ENCODE results near the gene NBAS.

DNA sequence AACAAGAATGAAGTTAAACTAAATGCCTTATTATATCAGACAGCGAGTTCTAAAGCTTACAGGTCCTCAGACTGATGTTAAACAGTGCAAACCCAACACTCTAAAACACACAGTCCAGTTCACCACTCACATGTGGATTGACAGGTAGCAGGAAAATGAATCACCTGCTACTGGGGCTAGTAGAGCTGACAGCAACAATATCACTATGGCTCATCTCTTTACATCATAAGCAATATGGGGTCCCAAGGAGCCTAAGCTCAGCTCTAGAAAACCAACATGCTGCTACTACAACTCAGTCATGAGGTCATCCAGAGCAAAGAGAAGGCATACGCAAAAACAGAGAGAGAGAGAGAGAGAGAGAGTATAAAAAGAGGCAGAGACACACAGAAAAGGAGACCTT lies 145.4 kb downstream of the NBAS start:
- TF ChIP-seq POLR2AphosphoS5 (IDR thresholded peaks at IDR 0.05; ENCODE audit: borderline replicate concordance, low read depth, low read length) (no peak), EZH2 (IDR thresholded peaks at IDR 0.05) (no peak), FOXP2 (optimal IDR thresholded peaks at IDR 0.05; ENCODE audit: control extremely low read depth, extremely low read length, insufficient read depth) (no peak)

All from SK-N-MC (cell line).